GM19463 (cell line): ENCODE results near the gene CTSA.
"Not testable (repeated sequence)": the region's sequence is repeated elsewhere in the genome, so short reads cannot be mapped to it uniquely, and the experiment has no call there.

Experiments
- ATAC-seq: cut with Tn5 transposase; IDR thresholded peaks from one replicate; pipeline ENCODE4 v1.9.1; 2021; ENCODE audit warnings: mild to moderate bottlenecking, moderate library complexity; ENCODE audit not compliant: unreplicated experiment

The CTSA gene

DNA sequence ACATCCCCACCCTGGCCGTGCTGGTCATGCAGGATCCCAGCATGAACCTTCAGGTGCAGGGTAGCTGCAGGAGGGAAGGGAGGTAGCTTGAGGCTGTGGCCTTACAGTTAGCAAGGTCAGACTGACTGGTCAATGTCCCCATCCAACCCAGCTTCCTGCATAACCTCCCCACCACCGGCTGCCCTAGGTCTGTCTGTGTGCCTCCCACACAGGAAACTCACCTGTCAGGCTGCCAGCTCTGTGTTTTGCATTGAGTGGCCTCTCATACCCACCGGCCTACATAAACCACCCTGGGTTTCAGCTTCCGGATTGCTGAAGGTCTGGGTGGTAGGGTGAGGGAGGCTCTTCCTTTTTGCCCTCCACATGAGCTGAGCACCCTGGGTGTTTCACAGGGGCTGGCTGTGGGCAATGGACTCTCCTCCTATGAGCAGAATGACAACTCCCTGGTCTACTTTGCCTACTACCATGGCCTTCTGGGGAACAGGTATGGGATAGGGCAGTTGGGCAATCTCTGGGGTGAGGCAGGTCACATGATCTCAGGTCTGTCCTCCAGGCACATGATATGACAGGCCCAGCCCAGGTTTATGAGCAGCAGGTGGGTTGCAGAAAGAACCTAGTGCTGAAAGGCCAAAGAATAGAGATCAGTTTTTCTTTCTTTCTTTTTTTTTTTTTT is 1.8 kb downstream of the CTSA start:
- ATAC-seq: no peak

DNA sequence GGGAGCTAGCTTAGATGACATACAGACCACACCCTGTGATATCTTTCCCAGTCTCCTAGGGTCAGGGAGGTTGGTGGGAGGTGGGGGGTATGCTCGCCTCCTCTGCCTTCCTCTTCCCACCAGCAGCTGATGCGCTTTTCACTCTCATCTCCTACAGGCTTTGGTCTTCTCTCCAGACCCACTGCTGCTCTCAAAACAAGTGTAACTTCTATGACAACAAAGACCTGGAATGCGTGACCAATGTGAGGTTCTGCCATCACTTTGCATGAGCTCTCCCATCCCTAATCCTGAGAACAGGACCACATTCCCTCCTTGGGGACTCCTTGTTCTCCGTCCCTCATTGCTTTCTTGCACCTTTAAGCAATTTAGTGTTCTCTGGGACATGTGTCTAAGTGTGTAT is 2.7 kb downstream of the CTSA start:
- ATAC-seq: no peak

DNA sequence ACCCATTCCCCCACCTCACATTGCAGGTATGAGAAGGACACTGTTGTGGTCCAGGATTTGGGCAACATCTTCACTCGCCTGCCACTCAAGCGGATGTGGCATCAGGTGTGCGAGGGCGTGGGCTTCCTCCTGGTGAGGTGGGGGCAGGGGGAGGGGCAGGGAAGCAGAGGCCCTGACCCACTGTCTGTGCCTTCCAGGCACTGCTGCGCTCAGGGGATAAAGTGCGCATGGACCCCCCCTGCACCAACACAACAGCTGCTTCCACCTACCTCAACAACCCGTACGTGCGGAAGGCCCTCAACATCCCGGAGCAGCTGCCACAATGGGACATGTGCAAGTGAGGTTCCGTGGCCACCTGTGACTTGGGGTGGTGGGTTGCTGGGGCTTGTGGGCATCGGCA is 3.7 kb downstream of the CTSA start:
- no peak for ATAC-seq

DNA sequence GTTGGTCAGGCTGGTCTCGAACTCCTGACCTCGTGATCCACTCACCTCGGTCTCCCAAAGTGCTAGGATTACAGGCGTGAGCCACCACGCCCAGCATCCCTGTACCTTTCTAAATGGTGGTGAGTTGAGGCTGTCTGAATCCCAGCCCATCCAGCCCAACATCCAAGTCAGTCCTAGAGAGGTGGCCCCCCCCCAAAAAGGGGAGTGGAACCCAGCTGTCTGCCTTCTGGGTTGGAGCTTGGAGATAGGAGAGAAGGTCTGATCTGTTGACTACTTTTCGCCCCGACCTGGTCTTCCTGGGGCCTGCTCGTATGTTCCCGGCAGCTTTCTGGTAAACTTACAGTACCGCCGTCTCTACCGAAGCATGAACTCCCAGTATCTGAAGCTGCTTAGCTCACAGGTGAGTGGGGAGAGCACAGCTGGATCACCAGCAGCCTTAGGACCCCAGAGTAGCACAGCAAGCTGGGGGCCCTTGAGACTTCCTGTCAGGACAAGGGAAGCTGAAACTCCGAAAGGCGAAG is 5.6 kb downstream of the CTSA start:
- no peak for ATAC-seq

DNA sequence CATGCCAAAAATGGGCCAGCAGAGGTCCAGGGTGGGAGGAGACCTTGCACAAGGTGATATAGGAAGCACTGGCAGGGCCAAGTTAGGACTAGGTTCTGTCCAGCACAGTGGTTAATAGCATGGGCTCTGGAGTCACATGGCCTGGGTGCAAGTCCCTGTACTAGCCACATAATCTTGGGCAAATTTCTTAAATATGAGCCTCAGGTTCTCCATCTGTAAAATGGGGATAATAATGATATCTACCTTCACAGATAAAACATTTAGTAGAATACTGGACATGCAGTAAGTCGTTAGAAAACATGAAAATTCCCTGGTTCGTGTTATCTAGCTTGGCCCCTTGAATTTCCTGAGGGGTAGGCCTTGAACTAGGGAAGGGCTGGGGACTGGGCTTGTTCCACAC is 6.2 kb downstream of the CTSA start:
- ATAC-seq: no peak

DNA sequence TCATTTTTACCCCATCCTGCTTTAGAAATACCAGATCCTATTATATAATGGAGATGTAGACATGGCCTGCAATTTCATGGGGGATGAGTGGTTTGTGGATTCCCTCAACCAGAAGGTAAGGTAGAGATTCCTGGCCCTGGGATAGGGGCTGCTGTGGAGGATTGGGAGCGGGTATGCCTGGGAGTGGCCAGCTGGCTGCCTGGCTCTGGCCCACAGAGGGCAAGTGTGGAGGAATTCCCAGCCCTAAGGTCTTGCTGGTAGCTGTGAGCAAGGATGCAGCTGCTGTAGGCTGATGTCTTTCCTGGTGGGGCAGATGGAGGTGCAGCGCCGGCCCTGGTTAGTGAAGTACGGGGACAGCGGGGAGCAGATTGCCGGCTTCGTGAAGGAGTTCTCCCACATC is 6.6 kb downstream of the CTSA start:
- no peak for ATAC-seq

DNA sequence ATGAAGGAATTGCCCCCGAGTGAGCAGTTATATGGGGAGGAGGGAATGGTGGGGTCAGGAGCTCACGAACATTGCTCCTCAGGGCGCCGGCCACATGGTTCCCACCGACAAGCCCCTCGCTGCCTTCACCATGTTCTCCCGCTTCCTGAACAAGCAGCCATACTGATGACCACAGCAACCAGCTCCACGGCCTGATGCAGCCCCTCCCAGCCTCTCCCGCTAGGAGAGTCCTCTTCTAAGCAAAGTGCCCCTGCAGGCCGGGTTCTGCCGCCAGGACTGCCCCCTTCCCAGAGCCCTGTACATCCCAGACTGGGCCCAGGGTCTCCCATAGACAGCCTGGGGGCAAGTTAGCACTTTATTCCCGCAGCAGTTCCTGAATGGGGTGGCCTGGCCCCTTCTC is 7.2 kb downstream of the CTSA start:
- no peak for ATAC-seq

DNA sequence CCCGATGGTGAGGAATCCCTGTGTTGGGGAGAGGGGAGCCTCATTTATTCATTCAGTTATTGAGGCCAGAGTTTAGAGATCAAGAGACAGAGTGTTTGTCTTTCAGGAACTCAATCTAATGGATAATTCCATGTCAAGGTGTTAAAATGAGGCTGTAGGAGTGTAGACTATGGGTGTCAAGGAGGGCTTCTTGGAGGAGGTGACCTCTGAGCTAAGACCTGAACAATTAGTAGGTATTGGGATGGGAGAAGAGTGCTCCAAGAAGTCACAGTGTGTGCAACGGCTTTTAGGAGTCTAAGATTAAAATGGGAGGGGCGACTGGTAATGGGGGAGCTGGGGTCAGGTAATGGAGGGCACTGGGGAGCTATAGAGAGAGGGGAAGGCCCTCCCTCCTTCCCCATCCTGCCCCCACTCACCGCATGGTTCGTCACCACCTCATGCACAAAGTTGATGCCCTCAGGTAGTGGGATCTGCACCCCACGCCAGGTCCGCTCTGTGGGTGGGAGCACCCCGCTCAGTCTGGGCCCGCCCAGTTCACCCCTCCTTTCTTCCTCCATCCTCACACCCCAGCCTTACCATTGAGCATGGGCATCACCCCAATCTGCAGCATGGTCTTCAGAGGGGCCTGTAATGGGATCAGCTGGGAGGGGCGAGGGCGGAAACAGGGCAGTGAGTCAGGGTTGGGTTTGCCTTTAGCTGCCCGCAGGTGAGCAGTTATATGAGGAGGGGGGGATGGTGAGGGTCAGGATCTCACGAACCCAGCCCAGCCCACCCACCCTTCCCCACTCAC is 8.1 kb downstream of the CTSA start:
- ATAC-seq: no peak

DNA sequence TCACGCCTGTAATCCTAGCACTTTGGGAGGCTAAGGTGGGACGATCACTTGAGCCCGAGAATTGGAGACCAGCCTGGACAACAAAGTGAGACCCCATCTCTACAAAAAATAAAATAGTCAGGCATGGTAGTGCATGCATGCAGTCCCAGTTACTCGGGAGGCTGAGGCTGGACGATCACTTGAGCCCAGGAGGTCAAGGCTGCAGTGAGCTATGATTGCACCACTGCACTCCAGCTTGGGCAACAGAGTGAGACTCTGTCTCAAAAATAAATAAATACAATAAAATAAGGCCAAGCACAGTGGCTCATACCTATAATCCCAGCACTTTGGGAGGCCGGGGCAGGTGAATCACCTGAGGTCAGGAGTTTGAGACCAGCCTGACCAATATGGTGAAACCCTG is 10.2 kb downstream of the CTSA start:
- ATAC-seq: not testable (repeated sequence)

DNA sequence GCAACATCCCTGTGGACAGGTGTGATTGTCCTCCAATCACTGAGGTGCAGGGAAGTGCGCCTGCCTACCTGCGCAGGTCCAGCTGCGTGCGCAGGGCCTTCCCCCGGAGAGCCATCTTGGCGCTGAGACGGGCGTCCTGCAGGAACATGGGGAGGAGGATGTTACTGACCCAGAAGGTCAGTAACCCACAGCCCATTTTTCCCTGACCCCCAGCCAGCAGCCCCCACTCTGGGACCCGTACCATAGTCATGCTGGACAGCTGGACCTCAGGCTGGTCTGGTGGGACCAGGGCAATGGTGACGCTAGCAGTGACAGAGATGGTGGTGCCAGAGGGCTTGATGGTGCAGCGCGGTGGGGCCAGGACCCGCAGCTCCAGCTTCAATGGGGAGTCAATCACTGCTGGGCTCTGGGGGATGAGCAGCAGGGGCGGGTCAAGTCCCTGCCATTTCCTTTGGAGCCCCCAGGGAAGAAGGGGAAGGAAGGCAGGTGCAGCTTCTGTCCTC is 11.1 kb downstream of the CTSA start:
- ATAC-seq: no peak

DNA sequence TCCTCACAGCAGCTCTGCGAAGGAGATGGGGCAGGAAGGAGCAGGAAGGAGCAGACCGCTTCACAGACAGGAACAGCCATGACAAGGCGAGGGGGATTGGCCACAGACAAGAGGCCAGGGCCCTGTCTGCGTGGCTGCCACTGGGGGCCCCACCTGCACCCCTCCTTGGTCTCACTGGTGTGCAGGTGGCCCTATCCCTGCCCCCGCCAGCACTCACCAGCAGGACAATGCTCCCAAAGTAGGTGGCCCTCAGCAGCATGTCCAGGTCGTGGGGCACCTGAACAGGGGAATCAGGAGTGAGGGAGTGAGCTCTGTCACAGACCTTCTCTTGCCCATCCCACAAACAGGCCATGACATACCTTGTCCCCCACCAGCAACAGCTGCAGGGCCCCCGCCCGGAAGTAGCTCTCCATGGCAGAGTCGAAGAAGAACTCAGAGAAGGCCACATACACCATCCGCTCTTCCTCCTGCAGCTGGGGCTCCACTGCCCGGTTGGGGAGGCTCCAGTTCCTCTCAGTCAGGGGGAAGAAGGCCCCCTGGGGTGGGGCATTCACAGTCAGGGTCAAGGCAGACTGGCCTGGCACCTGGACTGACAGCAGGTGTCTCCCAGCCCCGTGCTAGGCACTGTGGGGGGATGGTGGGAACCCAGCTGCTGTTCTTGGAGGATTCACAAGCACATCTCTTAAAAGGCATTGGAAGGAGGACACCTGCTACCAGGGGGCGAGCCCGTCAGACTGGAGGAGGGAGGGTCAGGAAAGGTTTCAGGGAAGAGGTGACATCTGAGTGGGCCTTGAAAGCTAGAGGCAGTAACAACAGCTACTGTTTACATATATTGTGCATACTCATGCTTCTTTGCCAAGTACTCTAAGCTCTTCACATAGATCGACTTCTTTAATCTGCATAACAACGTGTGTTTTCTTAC is 13.7 kb downstream of the CTSA start:
- no peak for ATAC-seq

DNA sequence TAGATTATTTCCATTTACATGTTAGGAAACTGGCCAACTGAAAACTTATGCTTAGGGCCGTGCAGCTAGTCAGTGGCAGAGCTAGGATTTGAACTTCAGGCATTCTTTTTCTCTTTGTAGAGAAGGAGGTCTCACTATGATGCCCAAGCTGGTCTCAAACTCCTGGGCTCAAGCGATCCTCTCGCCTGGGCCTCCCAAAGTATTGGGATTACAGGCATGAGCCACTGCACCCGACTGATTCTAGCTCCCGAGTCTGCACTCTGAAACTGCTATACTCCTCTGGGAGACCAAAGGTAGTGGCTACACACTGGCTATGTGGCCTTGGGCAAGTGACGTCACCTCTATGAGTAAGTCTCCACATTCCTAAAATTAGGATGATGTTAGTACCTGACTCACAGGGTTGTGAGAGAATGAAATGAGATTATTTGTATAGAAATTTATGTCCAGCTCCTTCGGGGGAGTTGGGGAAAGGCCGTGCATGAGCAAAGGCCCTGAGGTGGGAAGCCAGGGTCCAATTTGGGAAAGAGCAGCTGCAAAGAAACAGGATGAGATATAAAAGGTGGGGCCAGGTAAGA is 14.5 kb downstream of the CTSA start:
- no peak for ATAC-seq

DNA sequence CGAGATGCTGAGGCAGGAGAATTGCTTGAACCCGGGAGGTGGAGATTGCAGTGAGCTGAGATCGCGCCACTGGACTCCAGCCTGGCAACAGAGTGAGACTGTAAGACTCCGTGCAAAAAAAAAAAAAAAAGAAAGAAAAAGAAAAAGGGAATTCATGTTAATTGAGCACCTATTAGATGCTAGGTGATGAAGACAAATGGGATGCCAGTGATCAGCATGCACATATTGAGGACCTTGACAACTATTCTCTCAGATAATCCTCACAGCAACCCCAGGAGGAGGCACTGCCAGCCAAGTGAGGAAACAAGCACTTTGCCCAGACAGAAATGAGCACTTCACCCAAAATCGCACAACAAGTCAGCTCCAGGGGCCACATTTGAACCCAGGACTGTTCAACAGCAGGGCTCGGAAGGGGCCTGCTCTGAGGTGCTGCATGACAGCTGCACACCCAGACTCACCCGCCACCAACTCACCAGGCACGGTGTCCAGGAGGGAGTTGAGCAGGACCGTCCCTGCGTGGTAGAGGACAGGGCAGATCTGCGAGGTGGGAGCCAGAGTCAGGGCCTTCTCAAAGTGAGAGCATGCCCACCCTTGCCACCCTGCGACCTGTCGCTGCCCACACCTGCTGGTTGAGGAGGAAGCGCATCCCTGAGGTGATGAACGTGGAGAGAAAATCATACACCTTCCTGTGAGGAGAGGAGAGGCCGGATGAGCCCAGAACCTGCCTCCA is 16.2 kb downstream of the CTSA start:
- no peak for ATAC-seq

DNA sequence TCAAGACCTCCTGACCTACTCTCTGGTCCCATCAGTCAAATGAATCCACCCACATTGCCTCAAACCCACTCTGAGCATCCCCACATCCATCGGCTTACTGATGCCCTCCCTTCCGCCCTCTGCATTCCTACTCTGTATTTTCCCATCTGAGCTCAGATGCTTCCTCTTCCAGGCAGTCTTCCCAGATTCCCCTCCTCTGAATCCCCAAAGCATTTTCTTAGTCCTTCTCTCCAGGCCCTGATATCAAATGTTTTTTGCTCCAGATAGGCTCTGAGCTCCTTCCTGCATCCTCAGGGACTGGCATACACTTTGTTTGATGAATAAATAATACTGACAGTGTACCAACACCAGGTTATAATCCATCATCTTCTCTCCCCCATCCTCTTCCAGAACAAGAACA is 16.9 kb downstream of the CTSA start:
- no peak for ATAC-seq

DNA sequence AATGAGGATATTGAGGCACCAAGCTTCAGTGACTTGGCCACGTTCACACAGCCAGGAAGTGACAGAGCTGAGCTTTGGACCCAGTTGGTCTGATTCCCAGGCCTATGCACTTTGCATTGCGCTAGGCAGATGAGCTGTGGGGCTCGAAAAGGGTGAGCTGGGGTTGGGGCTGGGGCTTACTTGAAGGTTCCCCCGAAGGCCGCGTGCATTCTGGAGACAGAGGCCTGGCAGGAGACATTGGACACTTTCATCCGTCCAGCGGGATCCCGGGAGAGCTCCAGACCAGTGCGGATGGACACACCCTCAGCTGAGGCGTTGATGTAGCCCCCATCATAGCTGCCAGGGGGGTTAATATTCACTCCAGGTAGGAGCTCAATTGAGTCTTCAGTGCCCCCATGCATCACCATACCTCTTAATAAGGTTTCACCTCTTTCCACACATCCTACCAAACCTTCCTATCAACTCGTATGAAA is 18.2 kb downstream of the CTSA start:
- ATAC-seq: no peak

DNA sequence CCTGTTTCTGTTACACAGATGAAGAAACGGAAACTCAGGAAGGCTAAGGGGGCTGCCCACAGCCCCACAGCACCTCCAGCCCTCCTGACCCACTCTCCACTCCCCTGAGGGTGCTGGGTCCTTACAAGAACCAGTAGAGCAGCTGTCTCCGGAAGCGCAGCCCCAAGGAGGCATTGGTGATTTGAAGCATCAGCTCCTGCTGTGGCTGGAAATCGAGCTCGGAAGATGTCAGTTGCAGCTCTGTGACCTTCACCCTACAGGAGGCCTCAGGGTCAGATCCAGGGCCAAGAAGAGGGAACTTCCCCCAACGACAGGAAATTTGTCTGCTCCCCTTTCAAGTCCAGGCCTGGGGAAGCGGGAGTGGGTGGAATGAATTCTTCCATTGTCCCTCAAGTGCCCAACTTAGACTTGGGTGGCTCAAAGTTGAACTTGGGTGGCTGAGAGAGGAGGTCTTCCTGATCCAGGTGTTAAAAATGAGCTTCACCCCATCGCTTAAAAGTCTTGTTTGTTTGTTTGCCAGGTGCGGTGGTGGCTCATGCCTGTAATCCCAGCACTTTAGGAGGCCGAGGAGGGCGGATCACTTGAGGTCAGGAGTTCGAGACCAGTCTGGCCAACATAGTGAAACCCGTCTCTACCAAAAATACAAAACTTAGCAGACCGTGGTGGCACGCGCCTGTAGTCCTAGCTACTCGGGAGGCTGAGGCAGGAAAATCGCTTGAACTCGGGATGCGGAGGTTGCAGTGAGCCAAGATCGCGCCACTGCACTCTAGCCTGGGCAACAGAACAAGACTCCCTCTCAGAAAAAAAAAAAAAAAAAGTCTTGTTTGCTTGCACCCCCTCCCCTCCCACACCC is 18.9 kb downstream of the CTSA start:
- no peak for ATAC-seq

DNA sequence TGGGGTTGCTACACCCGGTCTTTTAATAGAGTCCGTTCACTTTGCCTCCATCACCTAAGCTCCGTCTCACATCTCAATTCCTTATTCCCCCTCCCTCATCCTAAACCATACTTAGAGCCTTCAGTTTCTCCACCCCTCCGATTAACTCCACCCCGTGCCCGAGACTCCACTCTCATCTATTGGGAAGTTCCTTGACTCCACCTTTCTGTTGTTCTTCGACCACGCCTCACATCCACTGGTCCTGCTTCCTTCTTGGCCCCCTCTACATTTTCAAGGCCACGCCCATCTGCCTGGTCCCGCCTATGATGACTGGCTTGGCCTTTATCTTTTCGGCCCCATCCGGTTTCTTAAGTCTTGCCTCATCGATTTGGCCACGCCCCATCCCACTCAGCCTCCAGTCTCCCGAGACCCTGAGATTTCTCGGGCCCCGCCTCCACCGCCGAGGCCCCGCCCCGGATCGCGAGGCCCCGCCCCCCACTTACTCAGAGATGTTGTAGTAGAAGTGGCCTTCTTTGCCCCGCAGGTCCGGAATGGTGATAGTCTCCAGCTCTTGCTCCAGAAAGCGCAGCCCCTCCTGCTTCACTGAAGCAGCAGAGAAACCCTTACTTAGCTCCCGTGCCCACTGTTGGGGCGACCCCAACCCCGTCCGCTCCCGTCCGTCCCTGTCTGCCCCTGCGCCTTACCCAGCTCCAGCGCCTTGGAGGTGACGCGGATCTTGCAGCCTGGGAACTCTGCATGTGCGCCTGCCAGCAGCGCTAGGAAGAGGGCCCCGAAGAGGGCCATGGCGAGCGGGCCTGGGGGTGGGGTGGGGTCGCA is 19.7 kb downstream of the CTSA start:
- ATAC-seq: peak; percentile 85
